NCI-H1694 treated with DMSO at 0.1 percent for 48 hours (cell line): ENCODE results near the gene GZMA.
"Not testable (repeated sequence)": the region's sequence is repeated elsewhere in the genome, so short reads cannot be mapped to it uniquely, and the experiment has no call there.

Experiments
- DNase-seq: peaks from one replicate; lab custom pipeline; 2025; lab: John Stamatoyannopoulos, UW

Gene GZMA

GRCh38 chr5:55102348-55102747 lies at the start of gene GZMA:
Gene GZMA (plus strand): TSS chr5:55102646. CDS start chr5:55102683, 37 bp downstream.
- no peak for DNase-seq

GRCh38 chr5:55055183-55055582 lies 47.3 kb upstream of the GZMA start:
- DNase-seq, result no peak

GRCh38 chr5:55062039-55062779 lies 40.2 kb upstream of the GZMA start:
- no peak for DNase-seq

- no peak for DNase-seq
Observed at GRCh38 chr5:55063220-55063863, 39.1 kb upstream of the GZMA start.

- no peak for DNase-seq
Observed at GRCh38 chr5:55063899-55064298, 38.5 kb upstream of the GZMA start.

- no peak for DNase-seq
Observed at GRCh38 chr5:55064523-55064922, 37.9 kb upstream of the GZMA start.

GRCh38 chr5:55066277-55066676 lies 36.2 kb upstream of the GZMA start:
- no peak for DNase-seq

- no peak for DNase-seq
Observed at GRCh38 chr5:55070968-55071367, 31.5 kb upstream of the GZMA start.

GRCh38 chr5:55071413-55071812 lies 31.0 kb upstream of the GZMA start:
- no peak for DNase-seq

- no peak for DNase-seq
Observed at GRCh38 chr5:55072666-55073065, 29.8 kb upstream of the GZMA start.

- no peak for DNase-seq
Observed at GRCh38 chr5:55073211-55073610, 29.2 kb upstream of the GZMA start.

GRCh38 chr5:55081541-55081940 lies 20.9 kb upstream of the GZMA start:
- no peak for DNase-seq

- DNase-seq, result not testable (repeated sequence)
Observed at GRCh38 chr5:55089301-55089700, 13.1 kb upstream of the GZMA start.

GRCh38 chr5:55091011-55091410 lies 11.4 kb upstream of the GZMA start:
- DNase-seq, result not testable (repeated sequence)

GRCh38 chr5:55096182-55096581 lies 6.3 kb upstream of the GZMA start:
- no peak for DNase-seq

GRCh38 chr5:55096861-55097260 lies 5.6 kb upstream of the GZMA start:
- no peak for DNase-seq

- DNase-seq, result not testable (repeated sequence)
Observed at GRCh38 chr5:55101148-55101547, 1.3 kb upstream of the GZMA start.

- no peak for DNase-seq
Observed at GRCh38 chr5:55101556-55102276, 730 bp upstream of the GZMA start.

GRCh38 chr5:55104036-55104772 lies 1.8 kb downstream of the GZMA start:
- no peak for DNase-seq

GRCh38 chr5:55104946-55105701 lies 2.7 kb downstream of the GZMA start:
- DNase-seq, result no peak

- DNase-seq, result not testable (repeated sequence)
Observed at GRCh38 chr5:55105976-55106375, 3.5 kb downstream of the GZMA start.

GRCh38 chr5:55108661-55109060 lies 6.2 kb downstream of the GZMA start:
- no peak for DNase-seq
